GM18909 (cell line): ENCODE data around the gene WSB2.
"Not testable (repeated sequence)": the region's sequence is repeated elsewhere in the genome, so short reads cannot be mapped to it uniquely, and the experiment has no call there.

ENCODE experiments used
- ATAC-seq: cut with Tn5 transposase; IDR thresholded peaks from one replicate; pipeline ENCODE4 v1.9.1; 2021; ENCODE audit warnings: mild to moderate bottlenecking; ENCODE audit not compliant: unreplicated experiment, poor library complexity

WSB2 gene

DNA sequence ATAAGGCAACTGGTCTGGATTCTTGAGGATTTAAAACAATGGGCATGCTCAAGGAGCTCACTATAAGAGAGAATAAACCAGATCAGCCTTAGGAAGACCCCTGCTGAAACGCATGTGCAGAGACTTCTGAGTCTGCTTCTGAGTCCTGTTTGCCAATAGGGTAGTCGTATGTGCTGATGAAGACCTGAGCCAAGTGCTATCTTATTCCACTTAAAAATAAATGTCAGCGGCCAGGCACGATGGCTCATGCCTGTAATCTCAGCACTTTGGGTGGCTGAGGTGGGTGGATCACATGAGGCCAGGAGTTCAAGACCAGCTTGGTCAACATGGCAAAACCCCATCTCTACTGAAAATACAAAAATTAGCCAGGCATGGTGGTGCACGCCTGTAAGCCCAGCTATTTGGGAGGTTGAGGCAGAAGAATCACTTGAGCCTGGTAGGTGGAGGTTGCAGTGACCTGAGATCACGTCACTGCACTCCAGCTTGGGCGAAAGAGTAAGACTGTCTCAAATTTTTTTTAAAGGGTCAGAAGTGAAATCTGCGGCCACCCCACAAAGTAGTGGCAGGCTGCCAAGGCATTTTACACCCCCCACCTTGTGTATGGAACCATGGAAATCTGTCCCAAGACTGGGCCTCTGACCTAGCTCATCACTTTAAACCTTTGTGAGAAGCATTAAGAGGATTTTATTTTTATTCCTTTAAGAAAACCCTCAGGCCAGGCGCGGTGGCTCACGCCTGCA lies 24.1 kb downstream of the WSB2 start:
- no peak for ATAC-seq

DNA sequence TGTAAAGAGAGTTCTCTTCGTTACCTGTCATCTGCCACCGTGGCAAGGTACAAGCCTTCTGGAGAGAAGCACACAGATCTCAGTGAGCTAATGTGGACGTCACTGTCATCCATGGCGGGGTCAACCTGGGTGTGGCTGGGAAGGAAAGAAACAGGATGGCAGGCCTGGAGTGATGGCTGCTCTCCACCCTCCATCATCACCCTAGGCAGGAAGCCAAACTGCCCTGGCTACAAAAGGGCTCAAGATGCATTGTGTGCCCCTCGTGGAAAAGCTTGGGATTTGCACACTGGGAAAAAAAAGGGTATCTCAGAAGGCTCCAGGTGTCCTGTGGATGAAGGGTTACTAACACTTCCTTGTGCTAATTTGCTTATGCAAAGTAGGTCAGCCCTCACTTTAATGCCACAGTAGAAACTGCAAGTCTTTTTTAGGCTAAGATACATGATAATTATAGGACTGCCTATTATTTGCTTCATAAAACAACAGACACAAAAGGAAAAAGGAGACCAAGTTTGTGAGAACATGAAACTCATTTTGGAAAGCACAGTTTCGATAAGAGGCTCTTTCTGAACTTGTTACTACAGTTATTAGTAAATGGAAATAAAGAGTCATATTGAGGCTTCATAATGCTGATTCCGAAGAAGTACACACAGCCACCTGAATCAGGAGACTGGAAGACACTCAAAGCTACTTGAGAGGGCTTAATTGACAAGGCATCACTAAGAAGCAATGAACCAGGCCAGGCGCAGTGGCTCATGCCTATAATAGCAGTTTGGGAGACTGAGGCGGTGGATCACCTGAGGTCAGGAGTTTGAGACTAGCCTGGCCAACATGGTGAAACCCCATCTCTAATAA lies 25.6 kb downstream of the WSB2 start:
- peak; percentile 85 for ATAC-seq

DNA sequence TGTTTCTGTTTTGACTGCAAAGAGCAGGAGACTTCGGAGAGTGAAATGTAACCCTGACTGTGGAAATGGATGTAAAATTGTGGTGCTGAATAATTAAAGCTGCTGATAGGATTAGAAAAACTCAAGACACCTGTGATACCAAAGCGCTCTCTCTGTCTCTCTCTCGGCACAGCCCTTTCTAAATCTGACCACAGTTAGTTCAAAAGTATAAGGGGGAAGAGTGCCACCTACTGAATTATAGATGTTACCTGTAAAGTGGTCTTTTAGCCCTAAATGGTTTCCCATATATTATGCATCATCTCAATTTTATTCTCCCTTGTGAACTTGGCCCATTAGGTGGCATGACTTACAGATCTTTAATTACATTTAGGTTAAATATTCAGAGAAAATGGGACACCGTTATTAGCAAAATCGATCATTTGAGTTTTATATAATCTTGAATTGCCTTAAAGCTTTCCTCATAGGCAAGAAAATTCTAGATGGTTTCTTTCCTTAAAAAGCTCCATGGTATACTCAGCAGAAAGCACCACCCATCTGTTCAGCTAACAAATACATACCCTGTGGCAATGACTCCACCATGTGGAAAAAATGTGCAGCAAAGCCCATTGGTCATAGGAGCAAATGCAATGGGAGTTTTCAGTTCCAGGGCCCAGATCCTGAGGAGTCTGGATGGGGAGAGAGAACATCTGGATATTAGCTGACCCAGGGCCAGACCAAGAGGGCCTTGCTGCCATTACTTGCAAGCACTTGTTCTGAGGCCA lies 26.4 kb downstream of the WSB2 start:
- ATAC-seq, result no peak

DNA sequence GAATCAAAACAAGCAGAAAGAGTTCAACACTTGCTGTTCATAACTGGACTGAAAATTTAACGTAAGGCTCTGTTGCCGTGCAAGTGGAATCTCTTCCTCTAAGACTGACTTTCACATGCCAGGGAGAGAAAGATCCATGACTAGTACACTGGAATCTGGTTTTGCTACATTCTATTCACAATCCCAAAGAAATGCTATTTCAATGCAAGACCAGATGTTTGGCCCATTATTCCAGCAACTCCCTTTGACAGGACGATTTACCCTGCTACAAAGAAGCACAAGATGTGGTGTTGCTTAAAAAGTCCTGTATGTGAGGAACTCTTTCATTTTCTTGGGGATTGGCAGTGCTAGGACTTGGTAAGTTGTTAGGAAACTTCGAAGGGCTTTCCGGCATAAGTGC lies 27.1 kb downstream of the WSB2 start:
- ATAC-seq, result no peak

DNA sequence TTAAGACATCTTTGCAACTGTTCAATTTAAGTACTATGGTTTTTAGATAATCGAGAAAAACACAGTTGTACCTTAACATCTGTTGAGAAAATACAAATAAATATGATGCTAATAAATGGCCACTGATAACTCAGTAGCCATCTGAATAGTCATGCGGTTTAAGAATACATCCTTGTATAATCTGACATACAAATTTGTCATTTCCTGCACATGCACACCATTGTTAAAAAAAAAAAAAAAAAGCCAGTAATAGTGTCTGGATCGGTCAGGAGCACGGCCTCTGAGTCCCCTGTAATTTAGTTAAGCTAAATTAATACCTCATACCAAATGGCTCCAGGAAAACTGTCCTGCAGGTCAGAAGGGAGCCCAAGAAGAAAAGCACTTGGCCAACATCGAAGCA lies 27.7 kb downstream of the WSB2 start:
- no peak for ATAC-seq

DNA sequence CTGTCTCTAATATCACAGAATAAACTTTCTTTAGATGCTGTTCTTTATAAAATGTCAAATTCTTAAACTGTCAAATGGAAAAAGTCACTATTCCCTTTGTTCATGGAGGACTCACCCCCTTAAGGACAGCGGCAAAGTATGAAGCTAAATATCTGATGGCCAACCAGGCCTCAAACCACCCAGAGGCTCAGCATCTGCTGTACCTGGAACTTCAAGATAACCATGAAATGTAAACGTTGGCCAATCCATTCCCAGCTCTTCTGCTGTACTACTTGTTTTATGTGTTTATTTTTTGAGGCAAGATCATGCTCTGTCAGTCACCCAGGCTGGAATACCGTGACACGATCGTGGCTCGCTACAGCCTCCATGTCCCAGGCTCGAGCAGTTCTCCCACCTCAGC lies 28.8 kb downstream of the WSB2 start:
- ATAC-seq, result no peak

DNA sequence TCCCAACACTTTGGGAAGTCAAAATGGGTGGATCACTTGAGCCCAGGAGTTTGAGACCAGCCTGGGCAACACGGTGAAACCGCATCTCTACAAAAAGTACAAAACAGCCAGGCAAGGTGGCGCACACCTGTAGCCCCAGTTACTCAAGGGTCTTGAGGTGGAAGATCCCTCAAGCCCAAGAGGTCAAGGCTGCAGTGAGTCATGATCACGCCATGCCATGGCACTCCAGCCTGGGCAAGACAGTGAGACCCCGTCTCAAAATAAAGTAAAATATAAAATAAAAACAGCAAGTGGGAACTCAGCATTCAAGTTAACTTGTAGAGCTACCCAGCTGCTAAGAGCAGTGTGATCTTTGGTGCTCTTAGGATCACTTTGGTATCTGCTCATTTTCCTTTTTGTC lies 31.8 kb downstream of the WSB2 start:
- ATAC-seq, result no peak

DNA sequence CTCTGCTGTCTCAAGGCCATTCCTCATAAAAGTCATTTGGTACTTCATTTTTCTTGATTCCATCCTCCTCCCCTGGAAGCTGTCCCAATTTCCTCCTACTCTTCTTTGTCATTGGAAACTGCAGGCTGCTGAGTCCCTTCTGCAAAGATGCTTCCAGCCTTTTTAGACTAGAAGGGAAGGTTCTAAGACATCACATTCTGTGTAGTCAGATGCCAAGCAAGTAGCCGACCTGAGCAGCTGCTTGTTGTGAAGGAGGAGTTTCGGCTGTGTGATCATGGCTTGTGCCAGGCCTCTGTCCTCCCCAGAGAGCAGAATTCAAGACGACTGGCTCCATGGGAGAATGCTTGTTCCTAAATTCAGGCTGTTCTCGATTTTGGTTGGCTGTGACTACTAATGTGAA lies 35.8 kb downstream of the WSB2 start:
- no peak for ATAC-seq

DNA sequence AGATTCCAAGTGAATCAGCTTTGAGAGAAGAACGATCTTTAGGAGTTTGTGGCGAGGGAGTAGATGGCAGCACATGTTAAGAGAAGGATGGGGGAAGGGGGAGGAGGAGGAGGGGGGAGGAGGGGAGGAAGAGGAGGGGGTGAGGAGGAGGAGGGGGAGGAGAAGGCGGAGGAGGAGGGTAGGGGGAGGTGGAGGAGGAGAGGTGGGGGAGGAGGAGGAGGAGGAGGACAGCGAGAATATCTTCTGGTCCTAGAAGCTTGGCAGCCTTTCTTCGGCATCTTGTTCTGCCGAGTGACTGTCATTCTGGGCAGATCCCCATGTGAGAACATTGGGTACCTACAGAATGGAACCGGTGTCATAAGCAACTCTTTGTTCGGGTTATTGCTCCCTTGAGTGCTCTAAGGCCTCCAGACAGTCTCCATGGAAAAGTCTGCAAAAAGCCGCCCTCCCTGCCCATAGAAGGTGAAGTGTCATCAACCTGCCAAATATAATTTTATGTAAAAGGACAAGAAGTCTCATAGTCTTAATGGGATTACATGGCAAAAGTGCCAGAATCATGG lies 37.6 kb downstream of the WSB2 start:
- ATAC-seq, result no peak

DNA sequence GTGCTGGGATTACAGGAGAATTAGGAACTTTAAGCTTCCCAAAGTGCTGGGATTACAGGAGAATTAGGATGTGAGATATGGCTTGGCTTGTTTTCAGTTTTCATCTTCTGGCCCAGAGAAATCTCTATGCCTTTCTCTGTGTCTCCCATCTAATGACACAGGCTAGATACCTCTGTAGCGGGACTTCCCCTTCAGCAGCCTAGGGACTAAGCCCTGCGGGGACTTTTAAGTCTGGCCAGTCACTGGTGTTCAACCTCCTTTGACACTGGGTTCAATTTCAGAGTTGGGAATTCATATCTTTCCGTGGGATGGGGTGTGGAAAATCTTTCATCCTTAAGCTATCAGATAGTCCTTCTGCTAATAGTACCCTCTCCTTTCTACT lies 38.3 kb downstream of the WSB2 start:
- ATAC-seq, result no peak

DNA sequence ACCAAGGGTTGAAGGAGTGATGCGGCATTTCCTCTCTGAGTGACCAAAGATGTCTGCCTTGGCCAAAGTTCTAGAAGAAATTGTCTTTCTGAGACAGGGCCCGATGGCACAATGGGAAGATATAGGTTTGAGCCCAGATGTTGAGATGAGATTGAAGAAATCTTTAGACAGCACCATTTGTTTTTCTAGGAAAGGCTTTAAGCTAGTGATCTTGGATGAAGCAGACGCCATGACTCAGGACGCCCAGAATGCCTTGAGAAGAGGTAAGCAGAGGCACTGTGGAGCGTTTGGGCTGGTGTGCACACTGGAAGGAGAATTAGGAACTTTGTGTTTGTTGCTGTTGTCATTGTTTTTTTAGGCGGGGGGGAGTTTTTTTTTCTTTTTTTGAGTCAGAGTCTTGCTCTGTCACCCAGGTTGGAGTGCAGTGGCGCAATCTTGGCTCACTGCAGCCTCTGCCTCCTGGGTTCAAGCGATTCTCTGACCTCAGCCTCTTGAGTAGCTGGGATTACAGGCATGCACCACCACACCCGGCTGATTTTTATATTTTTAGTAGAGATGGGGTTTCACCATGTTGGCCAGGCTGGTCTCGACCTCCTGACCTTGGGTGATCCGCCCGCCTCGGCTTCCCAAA lies 38.8 kb downstream of the WSB2 start:
- not testable (repeated sequence) for ATAC-seq

DNA sequence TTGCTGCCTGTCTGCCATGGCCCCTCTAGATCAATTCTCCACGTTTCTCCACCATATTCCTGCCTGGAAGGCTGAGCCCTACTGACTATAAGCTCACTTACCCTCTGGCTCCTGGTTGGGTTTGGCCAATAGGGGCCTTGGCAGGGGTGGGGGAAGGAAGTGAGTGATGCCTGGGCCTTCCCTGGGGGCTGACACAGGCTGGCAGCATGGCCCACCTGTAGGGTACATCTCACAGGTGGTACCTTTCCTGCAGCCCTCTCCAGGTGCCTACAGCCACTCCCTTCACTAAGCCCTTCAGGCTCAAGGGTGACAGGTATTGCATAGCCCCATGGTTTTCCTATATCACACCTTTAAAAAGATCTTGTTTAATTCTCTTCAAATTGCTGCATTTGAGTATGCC lies 40.9 kb downstream of the WSB2 start:
- no peak for ATAC-seq

DNA sequence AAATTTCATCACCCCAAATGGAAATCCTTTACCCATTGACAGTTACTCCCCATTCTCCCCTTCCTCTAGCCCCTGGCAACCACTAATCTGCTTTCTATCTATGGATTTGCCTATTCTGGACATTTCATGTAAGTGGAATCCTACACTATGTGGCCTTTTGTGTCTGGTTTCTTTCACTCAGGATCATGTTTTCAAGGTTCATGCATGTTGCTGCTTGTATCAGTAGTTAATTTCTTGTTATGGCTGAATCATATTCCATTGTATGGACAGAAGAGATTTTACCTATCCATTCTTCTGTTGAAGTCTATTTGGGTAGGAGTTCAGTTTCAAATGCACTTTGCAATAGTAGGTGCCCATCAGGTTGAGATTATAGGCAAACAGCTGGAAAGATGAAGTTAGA lies 43.1 kb downstream of the WSB2 start:
- ATAC-seq, result no peak

DNA sequence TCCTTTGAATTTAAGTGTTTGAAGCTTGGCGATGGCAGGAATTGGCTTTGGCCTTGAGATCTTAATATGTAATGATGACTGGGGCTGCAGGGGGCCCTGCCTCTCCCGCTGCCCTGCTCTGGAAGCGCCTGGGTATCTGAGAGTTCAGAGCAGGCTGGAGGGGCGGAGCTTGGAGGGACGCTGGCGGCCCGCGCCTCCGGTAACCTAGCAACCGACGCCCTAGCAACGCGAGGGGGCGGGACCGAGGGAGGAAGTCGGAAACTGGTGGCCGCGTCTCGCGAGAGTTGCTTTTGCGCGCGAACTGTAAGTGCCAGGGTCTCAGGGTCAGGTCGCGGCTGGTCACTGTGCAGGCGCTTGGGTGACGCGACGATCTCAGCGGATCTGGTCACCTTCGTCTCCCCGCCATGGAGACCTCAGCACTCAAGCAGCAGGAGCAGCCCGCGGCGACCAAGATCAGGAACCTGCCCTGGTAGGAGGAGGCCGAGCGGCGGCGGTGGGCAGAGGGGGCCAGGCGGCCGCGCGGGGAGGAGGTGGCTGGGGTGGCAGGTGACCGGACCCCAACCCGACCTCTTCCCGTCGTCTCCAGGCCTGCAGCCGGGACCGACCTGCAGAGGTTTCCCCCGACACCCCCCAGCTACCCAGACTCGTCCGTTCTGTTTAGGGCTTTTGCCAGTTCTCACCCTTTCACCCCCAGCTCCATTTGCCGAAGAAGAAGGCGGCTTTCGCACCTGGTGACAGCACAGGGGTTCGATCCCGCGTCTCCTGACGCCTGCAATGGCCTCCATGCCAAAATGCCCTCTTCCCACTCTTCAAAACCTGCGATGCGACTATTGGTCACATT lies 44.3 kb downstream of the WSB2 start, which contains the start of gene RFC5:
TSS of gene RFC5 (plus strand) at position 280 of the 841 bp plus-strand sequence. CDS start at position 405, 125 bp downstream.
- peak; percentile 99 for ATAC-seq

DNA sequence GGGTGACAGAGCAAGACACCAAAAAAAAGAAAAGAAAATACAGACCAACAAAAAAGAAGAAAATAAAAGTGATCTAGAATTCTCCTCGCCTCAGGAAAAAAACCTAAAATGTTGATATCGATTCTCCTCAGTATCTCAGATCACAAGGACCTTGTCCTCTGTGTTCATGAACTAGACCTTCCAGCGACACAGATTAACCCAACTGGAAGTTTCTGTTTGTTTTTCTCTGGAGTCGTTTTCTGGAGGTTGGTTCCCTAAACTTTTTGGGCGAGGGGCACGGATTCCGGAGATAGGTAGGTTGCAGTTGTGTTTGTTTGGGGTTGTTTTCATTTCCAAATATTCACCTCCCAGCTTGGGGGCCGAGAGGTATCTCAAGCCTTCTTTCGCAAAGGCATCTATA lies 45.0 kb downstream of the WSB2 start:
- ATAC-seq, result no peak

DNA sequence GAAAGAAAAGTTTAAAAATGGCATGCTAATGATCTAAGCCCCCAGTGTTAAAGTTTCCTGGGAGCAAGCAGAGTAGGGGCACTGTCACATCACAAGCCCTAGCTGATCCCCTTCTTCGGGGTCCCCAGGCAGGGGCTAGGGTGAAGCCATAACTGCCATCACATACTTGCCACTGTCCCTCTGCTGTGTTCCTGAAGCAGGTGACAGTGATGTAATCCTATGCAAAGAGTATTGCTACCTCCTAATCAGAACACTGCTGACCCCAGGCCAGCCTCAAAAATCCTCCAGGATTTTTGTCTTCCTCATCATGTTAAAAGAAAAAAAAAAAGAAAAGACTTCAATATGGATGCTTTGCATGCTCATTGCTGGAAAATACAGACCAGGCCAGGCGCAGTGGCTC lies 45.7 kb downstream of the WSB2 start:
- no peak for ATAC-seq

DNA sequence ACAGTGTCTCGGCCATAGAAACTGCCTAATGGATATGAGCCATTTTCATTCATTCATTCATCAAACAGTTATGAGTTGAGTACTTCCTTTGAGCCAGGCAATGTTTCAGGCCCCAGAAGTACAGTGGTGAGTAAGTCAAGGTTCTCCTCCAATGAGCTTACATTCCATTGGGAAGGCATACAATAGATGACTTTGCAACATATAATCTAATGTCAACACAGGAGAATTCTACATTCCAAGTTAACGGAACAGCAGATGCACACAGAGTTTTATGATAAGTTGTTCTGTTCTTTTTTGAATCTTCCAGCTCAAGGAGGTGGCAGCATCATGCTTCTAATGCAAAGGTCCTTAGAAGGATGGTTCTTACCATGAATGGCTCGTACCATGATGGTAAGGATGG lies 47.7 kb downstream of the WSB2 start:
- ATAC-seq, result no peak

DNA sequence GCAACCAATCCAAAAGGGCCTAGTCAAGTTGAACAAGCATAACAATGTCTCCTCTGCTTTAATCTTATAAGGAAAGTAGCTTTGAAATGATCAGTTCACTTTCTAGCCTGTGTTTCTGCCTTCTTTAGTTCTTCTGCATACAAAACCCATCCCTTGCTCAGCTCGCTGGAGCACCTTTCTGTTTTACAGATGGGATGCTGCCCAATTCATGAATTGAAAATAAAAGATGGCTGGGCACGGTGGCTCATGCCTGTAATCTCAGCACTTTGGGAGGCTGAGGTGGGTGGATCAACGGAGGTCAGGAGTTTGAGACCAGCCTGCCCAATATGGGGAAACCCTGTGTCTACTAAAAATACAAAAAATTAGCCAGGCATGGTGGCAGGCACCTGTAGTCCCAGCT lies 49.0 kb downstream of the WSB2 start:
- ATAC-seq, result no peak

DNA sequence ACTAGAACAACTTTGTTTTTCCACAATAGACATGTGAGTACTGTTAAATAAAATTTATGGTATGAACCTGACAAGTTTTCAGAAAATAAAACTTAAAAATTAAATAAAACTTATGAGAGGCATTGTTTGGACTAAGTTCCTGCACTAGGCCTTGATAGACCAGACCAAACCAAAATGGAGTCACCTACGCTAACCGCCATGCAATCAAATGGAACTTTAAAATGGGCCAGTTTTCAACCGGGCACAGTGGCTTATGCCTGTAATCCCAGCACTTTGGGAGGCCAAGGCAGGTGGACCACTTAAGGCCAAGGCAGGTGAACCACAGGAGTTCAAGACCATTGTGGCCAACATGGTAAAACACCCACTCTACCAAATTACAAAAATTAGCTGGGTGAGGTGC lies 49.6 kb downstream of the WSB2 start:
- ATAC-seq, result no peak
